KOPT-K1 (cell line): ENCODE results near the gene AMBRA1.

ENCODE experiments used
- H3K27ac ChIP-seq: fragments of 200-600 bp; sonication (generic); 2 replicates; pipeline ENCODE4 v1.5.1; 2016; ENCODE audit warnings: antibody characterized with exemption, mild to moderate bottlenecking, low read depth, low read length; ENCODE audit not compliant: poor library complexity, severe bottlenecking
- H3K36me3 ChIP-seq: fragments of 200-600 bp; sonication (generic); 2 replicates; pipeline ENCODE4 v1.5.1; 2017; ENCODE audit warnings: antibody characterized with exemption, mild to moderate bottlenecking, low read length, moderate library complexity; ENCODE audit not compliant: insufficient read depth
- H3K9me3 ChIP-seq: fragments of 200-600 bp; sonication (generic); 2 replicates; pipeline ENCODE4 v1.5.1; 2017; ENCODE audit warnings: antibody characterized with exemption, low read length, mild to moderate bottlenecking; ENCODE audit not compliant: insufficient read depth, poor library complexity, severe bottlenecking

The AMBRA1 gene

DNA sequence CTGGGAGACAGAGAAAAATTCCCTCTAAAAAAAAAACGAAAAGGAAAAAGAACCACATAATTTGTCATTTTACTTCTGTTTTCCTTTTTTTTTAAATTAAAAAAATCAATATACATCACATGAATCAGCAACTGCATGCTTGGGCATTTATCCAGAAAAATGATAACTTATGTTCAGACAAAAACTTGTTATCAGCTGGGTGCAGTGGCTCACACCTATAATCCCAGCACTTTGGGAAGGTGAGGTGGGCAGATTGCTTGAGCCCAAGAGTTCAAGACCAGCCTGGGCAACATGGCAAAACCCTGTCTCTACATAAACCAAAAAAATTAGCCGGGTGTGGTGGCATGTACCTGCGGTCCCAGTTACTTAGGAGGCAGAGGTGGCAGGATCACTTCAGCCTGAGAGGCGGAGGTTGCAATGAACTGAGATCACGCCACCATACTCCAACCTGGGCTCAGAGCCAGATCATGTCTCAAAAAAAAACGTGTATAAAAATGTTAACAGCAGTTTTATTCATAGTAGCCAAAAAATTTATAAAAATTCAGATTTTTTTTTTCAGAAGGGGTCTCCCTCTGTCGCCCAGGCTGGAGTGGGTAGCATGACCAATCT lies 28.5 kb downstream of the AMBRA1 start:
- Histone ChIP-seq H3K9me3 (peaks cover 7% of the 10 kb centered on the region), H3K27ac (no peak overlapping the region), H3K36me3 (peaks cover 6% of the 10 kb centered on the region)

DNA sequence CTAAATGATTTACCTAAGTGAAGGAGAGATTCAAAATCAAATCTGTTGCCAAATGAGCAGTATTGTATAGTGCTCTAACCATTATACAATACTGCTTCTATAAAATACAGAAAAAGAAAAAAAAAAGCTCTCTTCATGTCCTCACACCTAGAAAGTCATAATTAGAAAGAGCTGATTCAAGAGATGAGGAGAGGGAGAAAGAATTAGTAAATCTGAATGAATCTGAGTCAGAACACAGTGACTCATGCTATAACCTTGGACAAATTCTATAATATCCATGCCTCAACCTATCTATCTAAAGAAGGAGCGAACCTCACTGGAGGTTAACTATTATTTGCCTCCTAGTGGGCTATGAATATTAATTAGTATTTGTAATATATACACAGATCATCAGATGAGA lies 29.4 kb downstream of the AMBRA1 start:
- no peak overlapping the region for H3K27ac ChIP-seq
- H3K9me3 ChIP-seq: peaks cover 7% of the 10 kb centered on the region
- peaks cover 6% of the 10 kb centered on the region for H3K36me3 ChIP-seq

DNA sequence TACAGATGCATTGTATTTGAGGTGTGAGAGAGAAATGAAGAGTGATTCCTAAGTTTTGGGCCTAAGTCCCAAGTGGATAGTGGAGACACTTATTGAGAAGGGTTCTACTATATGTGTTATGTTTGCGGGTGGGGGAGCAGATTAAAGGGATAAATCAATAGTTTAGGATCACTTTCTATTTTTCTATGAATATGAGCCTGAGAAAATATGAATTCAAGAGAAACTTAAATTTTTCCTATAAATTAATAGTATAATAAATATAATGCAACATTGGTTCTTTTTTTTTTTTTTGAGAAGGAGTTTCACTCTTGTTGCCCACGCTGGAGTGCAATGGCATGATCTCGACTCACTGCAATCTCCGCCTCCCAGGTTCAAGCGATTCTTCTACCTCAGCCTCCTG lies 31.3 kb downstream of the AMBRA1 start:
- Histone ChIP-seq H3K9me3 (peaks cover 3% of the 10 kb centered on the region), H3K27ac (no peak overlapping the region), H3K36me3 (peaks cover 3% of the 10 kb centered on the region; the same call in 1 of the 2 replicates)

DNA sequence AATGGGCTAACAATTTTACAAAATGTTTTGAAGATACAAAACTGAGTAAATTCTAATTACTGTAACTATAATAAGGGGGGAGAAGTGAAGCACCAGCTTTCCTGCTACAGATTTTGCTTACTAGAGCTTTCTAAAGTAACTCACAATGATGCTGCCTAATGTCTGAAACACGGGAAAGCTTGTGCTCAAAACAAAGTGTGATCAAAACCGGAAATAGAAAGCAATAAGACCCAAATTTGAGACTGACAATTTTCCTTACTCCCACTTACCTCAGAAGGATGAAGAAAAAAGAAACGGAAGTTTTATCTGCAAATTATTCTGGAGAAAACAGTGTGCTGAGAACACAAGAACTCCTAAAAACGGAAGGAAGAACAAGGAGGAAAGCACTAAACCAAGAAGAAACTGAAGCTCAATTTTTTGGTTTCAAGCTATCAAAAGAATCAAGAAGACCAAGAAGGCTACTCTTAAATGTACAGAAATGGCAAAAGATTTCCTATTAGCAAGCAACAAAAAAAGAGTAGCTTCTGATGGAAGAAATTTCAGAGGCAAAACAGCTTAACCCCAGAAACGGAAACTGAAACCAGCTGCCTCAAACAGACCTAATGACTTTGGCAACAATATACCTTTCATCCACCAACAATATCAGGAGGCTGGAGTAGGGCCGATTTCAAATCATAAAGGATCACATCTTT lies 33.4 kb downstream of the AMBRA1 start:
- peak overlapping the region; percentile 82 for H3K27ac ChIP-seq
- no peaks in the 10 kb centered on the region for H3K36me3 ChIP-seq
- no peaks in the 10 kb centered on the region for H3K9me3 ChIP-seq

DNA sequence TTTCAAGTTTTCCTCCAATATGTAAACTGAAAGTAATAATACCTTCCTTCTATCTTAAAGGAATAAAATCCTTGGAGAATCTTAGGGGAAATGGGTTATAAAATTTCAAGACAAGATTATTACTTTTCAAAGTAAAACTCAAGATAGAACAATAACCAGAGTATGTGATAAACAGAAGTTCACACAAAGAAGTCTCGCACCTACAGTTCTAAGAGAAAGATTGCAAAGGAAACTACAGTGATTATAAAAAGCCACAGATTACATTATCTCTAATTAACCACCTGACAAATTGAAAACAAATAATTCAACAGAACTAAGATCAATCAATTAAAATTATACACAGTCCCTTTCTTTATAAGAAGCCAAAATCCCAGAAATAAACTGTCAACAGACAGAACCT lies 34.0 kb downstream of the AMBRA1 start:
- no peaks in the 10 kb centered on the region for H3K36me3 ChIP-seq
- peak overlapping the region; percentile 82 for H3K27ac ChIP-seq
- H3K9me3 ChIP-seq: no peaks in the 10 kb centered on the region

DNA sequence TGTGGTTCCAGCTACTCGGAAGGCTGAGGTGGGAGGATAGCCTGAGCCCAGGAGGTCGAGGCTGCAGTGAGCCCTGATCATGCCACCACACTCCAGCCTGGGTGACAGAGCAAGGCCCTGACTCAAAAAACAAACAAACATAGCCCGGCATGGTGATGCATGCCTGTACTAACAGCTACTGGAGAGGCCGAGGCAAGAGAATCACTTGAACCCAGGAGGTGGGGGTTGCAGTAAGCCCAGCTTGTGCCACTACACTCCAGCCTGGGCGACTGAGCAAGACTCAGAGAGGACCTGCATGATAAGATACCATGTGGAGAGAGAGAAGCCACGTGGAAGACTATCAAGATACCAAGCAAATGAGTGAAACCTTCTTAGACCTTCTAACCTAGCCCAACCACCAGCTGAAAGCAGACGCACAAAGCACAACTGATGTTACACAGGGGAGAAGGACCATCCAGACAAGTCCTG lies 36.1 kb downstream of the AMBRA1 start:
- peak overlapping the region; percentile 19 for H3K27ac ChIP-seq
- H3K36me3 ChIP-seq: no peaks in the 10 kb centered on the region
- H3K9me3 ChIP-seq: no peaks in the 10 kb centered on the region

DNA sequence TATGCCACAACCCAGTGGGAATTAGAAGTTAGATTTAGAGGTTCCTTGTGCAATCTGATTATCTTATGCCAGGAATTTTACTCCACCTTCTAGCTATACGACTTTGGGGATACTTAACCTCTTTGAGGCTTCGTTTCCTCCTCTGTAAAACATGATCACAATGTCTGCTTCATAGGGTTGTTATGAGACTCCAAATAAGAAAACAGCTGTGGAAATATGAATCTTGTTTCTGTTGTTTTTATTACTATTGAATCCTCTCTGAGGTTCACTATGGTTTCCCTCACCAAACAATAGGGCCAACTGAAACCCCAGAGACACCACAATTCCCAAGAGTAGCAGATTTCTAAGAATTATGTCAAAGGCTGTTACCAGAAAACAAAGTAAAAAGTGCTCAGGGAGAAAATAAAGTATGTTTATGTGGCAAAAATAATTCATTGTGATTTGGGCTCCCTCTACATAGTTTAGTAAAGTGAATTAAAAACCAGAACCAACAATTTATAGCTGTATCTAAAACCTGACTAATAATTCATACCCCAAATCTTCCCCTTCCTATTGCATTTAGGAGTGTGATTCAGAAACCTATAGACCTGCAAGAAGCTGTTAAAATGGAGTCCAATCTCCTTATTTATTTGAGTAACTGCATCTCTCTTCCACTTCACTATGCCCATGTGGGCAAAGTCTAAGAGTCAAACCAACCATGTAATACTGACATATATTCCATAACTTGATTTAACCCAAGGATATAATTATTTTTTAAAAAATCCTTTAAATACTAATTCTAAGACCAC lies 38.4 kb downstream of the AMBRA1 start:
- no peaks in the 10 kb centered on the region for H3K36me3 ChIP-seq
- H3K27ac ChIP-seq: peak overlapping the region; percentile 41
- no peaks in the 10 kb centered on the region for H3K9me3 ChIP-seq

DNA sequence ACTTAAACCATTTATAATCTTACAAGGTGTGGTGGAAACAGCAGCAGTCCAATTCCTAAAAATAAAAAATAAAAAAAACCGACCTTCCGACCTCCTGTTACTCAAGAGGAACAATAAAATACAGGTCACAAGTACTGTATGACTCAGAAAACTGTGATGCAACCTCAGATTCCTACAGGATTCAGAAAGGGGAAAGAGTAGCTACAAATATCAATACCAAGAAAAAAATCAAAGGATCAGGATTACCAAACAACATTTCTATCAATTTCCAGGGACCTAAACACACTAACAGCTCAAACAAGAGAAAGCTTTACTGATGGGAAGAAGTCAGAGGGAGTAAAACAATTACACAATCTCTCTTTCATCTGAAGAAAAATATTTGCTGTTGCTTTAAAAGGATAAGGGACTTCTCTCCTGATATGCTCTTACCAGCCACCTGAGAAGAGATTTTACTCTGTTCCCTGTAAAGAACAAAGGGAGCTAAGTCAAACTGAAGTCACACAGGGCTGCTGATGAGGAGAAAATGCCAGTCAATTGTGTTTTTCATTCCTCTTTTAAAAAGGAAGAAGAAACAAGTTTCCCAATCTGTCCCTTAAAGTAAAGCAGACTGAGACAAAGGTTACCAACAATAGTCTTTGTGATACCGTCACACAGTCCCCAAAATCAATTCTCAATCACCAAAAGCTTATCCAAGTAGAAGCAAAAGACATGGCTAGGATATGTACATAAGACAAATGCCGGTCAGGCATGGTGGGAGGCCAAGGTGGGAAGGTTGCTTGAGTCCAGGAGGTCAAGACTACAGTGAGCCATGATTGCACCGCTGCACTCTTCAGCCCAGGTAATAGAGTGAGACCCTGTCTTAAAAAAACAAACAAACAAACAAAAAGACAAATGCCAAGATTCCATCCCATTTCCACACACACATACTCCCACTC lies 39.3 kb downstream of the AMBRA1 start:
- Histone ChIP-seq H3K27ac (peak overlapping the region; percentile 41), H3K9me3 (no peaks in the 10 kb centered on the region), H3K36me3 (no peaks in the 10 kb centered on the region)

DNA sequence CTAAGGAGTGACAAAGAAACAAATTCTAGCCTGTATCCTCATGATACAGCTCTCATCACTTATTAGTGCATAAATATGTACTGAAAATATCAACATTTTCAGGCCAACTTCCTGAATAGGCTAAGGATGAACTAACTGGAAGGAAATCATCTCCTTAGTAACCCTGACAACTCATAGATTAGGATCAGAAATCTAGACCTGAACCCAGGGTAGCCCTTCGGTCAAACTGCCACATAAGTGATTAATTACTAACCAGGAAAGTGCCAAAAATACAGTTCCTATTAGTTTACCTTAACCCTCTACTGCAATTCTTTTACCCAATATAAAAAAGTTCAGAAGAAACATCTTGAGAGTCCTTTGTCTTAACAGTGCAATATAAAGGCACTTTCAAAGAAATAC lies 40.0 kb downstream of the AMBRA1 start:
- H3K9me3 ChIP-seq: no peaks in the 10 kb centered on the region
- H3K36me3 ChIP-seq: no peaks in the 10 kb centered on the region
- no peak overlapping the region for H3K27ac ChIP-seq

DNA sequence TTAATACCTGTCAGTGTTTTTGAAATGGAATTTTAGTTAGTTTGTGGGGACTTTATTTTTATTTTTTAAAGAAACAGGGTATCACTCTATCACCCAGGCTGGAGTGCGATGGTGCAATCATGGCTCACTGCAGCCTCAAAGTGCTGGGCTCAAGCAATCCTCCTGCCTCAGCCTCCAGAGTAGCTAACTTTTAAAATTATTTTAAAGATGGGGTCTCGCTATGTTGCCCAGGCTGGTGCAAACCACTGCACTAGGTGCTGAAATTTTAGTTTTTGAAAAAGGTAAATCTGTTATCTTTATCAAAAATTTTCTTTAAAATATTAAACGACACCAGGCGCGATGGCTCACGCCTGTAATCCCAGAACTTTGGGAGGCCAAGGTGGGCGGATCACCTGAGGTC lies 42.6 kb downstream of the AMBRA1 start:
- Histone ChIP-seq H3K9me3 (no peaks in the 10 kb centered on the region), H3K36me3 (peaks cover 21% of the 10 kb centered on the region), H3K27ac (no peak overlapping the region)

DNA sequence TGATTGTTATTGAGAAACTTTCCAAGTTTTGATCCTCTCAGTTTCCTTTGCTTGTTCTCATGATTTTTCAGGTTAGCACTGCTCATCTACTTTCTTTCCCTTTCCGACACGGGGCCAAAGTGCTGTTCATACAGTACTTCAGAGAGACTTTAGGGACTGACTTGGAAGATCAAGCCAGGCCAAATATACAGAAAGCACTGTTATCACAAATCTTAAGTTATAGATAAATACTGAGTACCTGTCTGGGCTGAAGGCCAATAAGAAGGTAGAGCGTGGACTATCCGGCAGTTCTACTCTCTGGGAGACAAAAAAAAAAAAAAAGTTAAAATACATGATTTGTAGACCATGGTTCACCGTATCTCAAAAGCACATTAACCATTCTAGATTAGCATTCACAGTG lies 46.2 kb downstream of the AMBRA1 start:
- H3K27ac ChIP-seq: no peak overlapping the region
- no peaks in the 10 kb centered on the region for H3K9me3 ChIP-seq
- H3K36me3 ChIP-seq: peaks cover 56% of the 10 kb centered on the region

DNA sequence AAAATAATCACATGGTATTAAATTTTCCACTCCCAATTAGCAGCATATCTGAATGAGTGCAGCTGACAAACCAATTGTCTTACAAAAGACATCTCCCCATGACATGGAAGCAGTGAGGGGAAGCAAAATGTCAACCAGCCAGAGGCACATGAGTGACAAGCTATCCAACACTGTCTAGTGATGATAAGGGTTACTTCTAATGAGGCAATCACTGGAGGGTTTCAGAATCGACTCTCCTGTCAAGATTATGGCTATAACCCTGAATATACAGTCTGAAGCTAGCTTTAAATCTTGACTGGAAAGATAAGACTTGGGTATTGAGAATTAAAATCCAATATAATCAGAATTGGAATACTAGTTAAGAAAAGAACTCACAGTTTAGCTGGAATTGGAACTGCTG lies 50.3 kb downstream of the AMBRA1 start:
- peaks cover 89% of the 10 kb centered on the region for H3K36me3 ChIP-seq
- no peak overlapping the region for H3K27ac ChIP-seq
- H3K9me3 ChIP-seq: no peaks in the 10 kb centered on the region

DNA sequence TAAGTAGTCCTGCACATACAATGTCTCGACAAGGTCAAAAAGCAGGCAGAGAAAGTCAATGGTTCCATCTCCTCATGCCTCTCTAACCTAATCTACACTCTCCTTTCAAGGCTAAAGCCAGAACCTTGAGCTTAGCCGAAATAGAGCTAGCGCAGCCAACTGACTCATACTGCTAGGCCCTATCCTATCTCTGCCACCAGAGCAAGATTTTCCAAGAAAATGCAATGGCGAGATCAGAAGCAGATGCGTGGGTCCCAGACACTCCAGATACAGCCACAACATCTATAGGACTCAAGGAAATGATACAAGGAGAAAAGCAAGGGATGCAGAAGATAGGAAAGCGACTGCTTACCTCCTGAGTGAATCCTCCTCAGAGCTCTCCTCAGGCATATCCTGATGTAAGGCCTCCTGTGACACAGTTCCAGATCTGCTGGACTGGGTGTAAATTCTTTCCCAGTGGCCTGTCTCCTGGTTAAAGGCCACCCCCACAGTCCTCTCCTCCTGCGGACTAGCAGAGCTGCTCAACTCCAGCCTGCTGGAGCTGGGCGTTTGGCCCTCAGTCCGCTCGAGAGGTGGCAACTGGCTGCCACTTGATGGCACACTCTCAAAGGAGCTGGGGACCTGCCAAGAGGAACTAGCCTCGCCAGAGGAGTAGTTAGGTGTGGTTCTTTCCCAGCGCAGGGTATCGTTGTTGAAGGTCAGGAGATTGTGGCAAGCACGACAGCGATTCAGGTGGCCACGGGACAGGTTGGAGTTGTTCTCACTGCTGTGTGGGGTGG lies 52.0 kb downstream of the AMBRA1 start:
- Histone ChIP-seq H3K9me3 (no peaks in the 10 kb centered on the region), H3K36me3 (peaks cover 73% of the 10 kb centered on the region), H3K27ac (no peak overlapping the region)

DNA sequence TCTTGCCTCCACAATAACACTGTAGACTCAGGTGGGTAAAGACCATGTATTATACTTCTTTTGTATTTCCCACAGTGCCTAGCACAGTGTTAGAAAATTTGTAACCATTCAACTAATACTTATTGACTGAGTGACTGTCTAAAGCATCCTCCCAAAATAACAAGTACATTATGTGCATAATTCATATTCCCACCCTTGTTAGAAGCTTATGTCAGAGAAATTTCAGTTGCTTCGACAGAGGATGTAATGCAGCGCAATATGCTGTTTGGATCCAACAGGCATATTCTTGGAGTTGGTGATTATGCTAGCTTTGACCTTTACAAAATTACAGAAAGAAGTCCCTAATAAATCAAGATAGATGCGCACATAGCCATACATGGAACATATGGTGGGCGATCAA lies 53.0 kb downstream of the AMBRA1 start:
- H3K9me3 ChIP-seq: no peaks in the 10 kb centered on the region
- H3K27ac ChIP-seq: no peak overlapping the region
- H3K36me3 ChIP-seq: peaks cover 63% of the 10 kb centered on the region
